Glutamatergic neuron (in vitro differentiated cells): ENCODE measurements around the gene WDR91. TPM values are rescaled to one million over a fixed set of nuclear protein-coding genes. Genes with fewer than 3 reads are reported as not detected.

Source experiments
- DNase-seq: peaks from one replicate; pipeline ENCODE4 v3.0.0; 2022
- H3K27ac Mint-ChIP-seq: one replicate; pipeline ENCODE4 v1.8.0; 2020; ENCODE audit warnings: mild to moderate bottlenecking, mixed read lengths, inconsistent platforms; ENCODE audit not compliant: unreplicated experiment
- H3K27me3 Mint-ChIP-seq: one replicate; pipeline ENCODE4 v1.8.0; 2020; ENCODE audit warnings: mild to moderate bottlenecking, moderate library complexity, mixed read lengths, inconsistent platforms; ENCODE audit not compliant: unreplicated experiment
- H3K36me3 Mint-ChIP-seq: one replicate; pipeline ENCODE4 v1.8.0; 2020; ENCODE audit warnings: mild to moderate bottlenecking, mixed read lengths, inconsistent platforms; ENCODE audit not compliant: unreplicated experiment
- H3K4me1 Mint-ChIP-seq: one replicate; pipeline ENCODE4 v1.8.0; 2020; ENCODE audit warnings: mild to moderate bottlenecking, low read depth, mixed read lengths, inconsistent platforms; ENCODE audit not compliant: unreplicated experiment
- H3K4me3 Mint-ChIP-seq: one replicate; pipeline ENCODE4 v1.8.0; 2020; ENCODE audit warnings: mild to moderate bottlenecking, mixed read lengths, inconsistent platforms; ENCODE audit not compliant: unreplicated experiment
- H3K9me3 Mint-ChIP-seq: one replicate; pipeline ENCODE4 v1.8.0; 2020; ENCODE audit warnings: mild to moderate bottlenecking, moderate library complexity, mixed read lengths, inconsistent platforms; ENCODE audit not compliant: unreplicated experiment
- total RNA-seq: library from RNA; stranded (reverse); fragmentation: NEBNext Ultra II Directional; extraction: Animal tissue kit (Norgen Biotek cat#: 25700); gene quantifications from one replicate; pipeline ENCODE4 v1.2.1, GENCODE V29; 2021; ENCODE audit not compliant: unreplicated experiment
- TF ChIP-seq, protein P1 (sequence below): fragments of 200-600 bp; sonication (generic); IDR thresholded peaks from one replicate; pipeline ENCODE4 v1.5.0; 2021; ENCODE audit not compliant: partially characterized antibody, unreplicated experiment

The WDR91 gene
- total RNA-seq, 1 donor from 2014 or later, result 24.5 TPM

- no peak overlapping the region for H3K4me3 Mint-ChIP-seq
- TF ChIP-seq, protein P1, sequence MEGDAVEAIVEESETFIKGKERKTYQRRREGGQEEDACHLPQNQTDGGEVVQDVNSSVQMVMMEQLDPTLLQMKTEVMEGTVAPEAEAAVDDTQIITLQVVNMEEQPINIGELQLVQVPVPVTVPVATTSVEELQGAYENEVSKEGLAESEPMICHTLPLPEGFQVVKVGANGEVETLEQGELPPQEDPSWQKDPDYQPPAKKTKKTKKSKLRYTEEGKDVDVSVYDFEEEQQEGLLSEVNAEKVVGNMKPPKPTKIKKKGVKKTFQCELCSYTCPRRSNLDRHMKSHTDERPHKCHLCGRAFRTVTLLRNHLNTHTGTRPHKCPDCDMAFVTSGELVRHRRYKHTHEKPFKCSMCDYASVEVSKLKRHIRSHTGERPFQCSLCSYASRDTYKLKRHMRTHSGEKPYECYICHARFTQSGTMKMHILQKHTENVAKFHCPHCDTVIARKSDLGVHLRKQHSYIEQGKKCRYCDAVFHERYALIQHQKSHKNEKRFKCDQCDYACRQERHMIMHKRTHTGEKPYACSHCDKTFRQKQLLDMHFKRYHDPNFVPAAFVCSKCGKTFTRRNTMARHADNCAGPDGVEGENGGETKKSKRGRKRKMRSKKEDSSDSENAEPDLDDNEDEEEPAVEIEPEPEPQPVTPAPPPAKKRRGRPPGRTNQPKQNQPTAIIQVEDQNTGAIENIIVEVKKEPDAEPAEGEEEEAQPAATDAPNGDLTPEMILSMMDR, result no peak
- DNase-seq, result no peak
- H3K27me3 Mint-ChIP-seq, result no peaks in the 10 kb centered on the region
- peaks cover 10% of the 10 kb centered on the region for H3K4me1 Mint-ChIP-seq
- H3K27ac Mint-ChIP-seq, result no peak overlapping the region
- H3K36me3 Mint-ChIP-seq, result no peaks in the 10 kb centered on the region
- no peaks in the 10 kb centered on the region for H3K9me3 Mint-ChIP-seq
These were observed 5.5 kb downstream of the WDR91 start for GRCh38 chr7:135205850-135206249.

DNA sequence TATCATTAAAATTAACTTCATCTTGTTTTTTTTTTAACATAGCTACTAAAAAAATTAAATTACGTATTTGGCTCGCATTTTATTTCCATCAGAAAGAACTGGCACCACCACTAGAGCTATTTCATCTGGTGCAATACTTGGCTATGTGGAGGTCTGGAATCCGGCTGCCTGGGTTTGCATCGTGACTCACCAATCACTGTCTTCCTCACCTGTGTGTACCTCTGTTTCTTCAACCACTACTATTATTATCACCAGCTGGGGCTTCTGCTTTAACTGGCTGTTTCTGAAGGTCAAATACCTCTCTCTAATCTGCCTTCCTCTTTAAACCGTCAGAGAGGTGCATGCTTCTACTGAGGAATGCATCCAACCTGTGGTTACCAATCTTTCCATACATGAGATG, 6.5 kb downstream of the WDR91 start:
- TF ChIP-seq, protein P1, result no peak
- Mint-ChIP-seq H3K27me3 (no peaks in the 10 kb centered on the region), H3K36me3 (no peaks in the 10 kb centered on the region), H3K4me1 (peaks cover 10% of the 10 kb centered on the region), H3K4me3 (no peak overlapping the region), H3K27ac (no peak overlapping the region), H3K9me3 (no peaks in the 10 kb centered on the region)
- DNase-seq, result no peak

- H3K9me3 Mint-ChIP-seq, result no peaks in the 10 kb centered on the region
- H3K4me1 Mint-ChIP-seq, result peaks cover 10% of the 10 kb centered on the region
- no peaks in the 10 kb centered on the region for H3K27me3 Mint-ChIP-seq
- TF ChIP-seq, protein P1, result no peak
- DNase-seq, result no peak
- no peak overlapping the region for H3K27ac Mint-ChIP-seq
- H3K36me3 Mint-ChIP-seq, result no peaks in the 10 kb centered on the region
- no peak overlapping the region for H3K4me3 Mint-ChIP-seq
These were observed 7.0 kb downstream of the WDR91 start for GRCh38 chr7:135204341-135204749.

- no peaks in the 10 kb centered on the region for H3K36me3 Mint-ChIP-seq
- peaks cover 4% of the 10 kb centered on the region for H3K4me1 Mint-ChIP-seq
- H3K9me3 Mint-ChIP-seq, result no peaks in the 10 kb centered on the region
- no peak overlapping the region for H3K4me3 Mint-ChIP-seq
- TF ChIP-seq, protein P1, result no peak
- H3K27ac Mint-ChIP-seq, result no peak overlapping the region
- H3K27me3 Mint-ChIP-seq, result no peaks in the 10 kb centered on the region
- DNase-seq, result no peak
These were observed 10.0 kb downstream of the WDR91 start for GRCh38 chr7:135201350-135201749.

DNA sequence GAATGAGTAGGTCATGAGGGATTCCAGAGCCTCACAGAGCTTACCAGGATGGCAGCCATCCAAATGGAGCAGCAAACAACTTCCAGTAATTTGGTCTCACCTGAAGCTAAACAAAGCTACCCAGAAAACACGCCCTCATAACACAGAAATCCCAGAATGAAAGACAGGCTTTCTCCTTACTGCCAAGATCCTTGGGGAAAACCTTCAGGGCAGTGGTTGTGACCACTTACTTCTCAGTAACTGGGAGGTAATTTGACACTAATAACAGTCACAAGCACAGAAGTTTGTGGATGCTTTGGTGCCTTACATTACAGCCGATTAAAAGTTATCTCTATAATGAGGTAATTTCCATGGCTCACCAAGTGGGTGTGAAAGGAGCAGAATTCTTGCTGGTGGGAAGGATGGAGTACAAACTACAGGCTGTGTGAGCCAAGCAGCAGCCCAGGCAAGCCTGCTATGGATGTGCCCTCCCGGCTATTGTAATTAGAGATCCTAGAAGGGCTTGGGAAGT, 10.4 kb downstream of the WDR91 start:
- H3K4me3 Mint-ChIP-seq, result no peak overlapping the region
- peaks cover 4% of the 10 kb centered on the region for H3K4me1 Mint-ChIP-seq
- TF ChIP-seq, protein P1, result no peak
- H3K27me3 Mint-ChIP-seq, result no peaks in the 10 kb centered on the region
- H3K9me3 Mint-ChIP-seq, result no peaks in the 10 kb centered on the region
- H3K36me3 Mint-ChIP-seq, result no peaks in the 10 kb centered on the region
- no peak overlapping the region for H3K27ac Mint-ChIP-seq
- no peak for DNase-seq
